Superior temporal gyrus (tissue), 1 donor: Measurements from ENCODE around the gene TSC1.
A peak's percentile ranks its signal among the peaks of the same experiment; 100 is the strongest.
"Not testable (repeated sequence)": the region's sequence is repeated elsewhere in the genome, so short reads cannot be mapped to it uniquely, and the experiment has no call there.

ENCODE experiments used
- DNase-seq: peaks from one replicate; pipeline ENCODE4 v3.0.0-alpha.2; 2016; ENCODE audit errors: extremely low spot score

Gene TSC1

DNA sequence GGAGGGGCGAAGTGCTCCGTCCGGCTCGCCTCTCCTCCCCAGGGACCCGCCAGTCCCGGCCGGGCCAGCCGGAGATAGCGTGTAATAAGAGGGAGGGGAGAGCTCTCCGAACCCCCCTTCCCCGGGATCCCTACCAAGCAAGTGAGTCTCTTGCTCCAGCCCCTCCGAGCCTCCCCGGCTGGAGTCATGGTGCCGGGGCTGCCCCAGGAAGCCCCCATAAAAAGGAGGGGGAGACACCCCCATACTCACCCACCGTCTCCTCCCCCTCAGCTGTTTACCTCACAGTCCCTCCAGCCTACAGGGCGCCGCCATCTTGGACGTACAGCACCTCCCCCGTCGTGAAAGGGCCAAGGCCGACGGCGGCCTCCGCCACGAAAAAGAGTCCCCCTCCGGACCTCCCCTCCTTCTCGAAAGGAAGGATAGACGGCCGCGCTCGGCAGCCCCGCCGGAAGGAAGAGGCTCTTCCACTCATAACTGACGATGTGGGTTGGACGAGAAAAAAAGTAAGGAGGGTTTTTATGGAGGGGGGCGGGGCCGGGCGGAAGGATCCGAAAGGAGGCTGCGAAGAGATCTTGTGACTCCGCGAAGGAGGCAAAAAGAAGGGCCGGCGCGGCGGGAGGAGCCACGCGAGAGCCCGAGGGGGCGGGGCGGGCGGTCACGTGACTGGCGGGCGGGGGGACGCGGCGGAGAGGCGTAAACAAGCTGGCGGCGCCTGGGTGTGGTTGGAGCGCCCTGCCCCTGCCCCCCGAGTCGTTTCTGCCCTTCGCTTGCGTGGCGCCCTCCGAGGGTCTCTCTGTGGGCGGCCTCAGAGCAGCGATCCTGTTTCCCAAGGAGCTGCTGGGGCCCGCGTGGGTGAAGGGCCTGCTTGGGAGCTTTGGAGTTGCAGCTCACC is at the start of gene TSC1:
Gene TSC1, minus strand, starts transcription at position 323 of the 892 bp plus-strand sequence. CDS start 15,744 bp downstream, outside the sequence.
- DNase-seq, result peak; percentile 84

DNA sequence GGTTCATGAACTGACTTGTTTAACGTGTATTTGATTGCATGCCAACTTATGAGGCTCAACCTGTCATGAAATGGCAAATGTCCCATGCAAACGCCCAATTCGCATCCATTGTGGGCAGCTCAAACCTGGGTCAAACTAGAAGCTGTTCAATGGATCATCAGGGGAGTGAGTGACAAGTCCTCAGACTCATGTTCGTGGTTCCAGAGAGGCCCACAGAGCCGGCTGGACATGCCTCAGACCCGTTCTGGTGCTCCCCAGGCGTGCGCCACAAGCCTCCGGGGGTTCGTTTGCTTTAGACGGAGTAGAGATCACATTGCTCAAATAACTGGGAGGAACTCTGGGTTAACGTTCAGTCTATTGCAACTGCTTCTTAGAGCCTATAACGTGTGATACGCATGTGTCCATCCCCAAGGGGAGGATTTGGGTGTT is 49.1 kb upstream of the TSC1 start:
- no peak for DNase-seq

DNA sequence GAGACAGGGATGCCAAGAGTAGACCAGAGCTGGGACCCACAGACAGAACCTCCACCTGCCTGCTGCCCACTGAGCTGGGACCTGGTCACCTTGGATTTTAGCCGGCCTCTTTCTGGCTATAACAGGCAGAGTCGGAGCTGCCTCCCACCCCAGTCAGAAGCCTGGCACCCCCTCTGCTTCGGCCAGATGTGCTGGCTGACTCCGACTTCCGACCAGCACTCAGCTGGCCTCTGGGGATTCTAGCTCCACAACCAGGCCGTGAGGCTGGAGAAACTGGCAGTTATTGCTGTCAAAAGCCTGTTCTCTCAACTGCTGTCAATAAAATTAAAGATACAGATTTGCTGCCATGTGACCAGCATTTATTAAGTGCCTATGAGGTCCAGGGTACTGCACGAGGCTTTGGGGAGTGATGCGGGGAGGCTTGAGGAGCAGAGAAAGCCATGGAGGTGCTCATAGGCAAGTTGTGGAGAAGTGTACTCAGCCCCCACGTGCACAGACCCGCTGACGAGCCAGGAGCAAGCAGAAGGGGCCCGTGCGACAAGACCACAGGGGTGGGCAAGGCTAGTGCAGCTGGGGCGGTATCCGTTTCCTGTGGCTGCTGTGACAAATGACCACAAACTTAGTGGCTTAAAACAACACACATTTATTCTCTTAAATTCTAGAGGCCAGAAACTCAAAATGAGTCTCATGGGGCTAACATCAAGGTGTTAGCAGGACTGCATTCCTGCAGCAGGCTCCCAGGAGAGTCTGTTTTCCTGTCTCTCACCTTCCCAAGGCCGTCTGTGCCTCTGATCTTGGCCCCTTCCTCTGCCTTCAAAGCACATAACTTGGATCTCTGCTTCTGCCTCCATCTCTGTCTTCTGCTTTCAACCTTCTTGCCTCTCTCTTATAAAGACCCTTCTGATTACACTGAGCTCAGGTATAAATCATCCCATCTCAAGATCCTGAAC is 47.2 kb upstream of the TSC1 start:
- no peak for DNase-seq

DNA sequence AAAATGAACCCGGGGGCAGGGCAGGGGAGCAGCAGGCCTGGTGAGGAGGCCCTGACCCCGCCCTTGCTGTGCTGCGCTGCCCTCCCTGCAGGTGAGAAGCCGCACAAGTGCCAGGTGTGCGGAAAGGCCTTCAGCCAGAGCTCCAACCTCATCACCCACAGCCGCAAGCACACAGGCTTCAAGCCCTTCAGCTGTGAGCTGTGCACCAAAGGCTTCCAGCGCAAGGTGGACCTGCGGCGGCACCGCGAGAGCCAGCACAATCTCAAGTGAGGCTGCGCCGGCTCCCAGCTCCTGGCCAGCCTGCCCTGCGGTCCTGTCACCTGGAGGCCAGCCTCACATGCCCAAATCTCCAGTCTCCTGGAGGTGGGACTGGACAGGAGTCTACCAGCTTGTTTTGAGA is 46.4 kb upstream of the TSC1 start:
- DNase-seq, result no peak

DNA sequence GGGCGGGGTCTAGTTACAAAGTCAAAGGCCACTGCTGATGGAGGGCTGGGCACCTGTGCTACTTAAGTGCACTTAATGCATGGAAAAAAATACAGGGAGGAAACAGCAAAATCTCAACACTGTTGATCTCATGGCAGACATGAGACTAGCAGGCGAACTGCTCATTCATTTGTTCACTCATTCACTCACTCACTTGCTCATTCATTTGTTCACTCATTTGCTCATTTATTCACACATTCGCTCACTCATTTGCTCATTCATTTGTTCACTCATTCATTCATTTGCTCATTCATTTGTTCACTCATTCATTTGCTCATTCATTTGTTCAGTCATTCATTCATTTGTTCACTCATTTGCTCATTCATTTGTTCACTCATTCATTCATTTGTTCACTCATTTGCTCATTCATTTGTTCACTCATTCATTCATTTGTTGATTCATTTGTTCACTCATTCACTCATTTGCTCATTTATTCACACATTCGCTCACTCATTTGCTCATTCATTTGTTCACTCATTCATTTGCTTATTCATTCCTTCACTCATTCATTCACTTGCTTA is 45.7 kb upstream of the TSC1 start:
- not testable (repeated sequence) for DNase-seq

DNA sequence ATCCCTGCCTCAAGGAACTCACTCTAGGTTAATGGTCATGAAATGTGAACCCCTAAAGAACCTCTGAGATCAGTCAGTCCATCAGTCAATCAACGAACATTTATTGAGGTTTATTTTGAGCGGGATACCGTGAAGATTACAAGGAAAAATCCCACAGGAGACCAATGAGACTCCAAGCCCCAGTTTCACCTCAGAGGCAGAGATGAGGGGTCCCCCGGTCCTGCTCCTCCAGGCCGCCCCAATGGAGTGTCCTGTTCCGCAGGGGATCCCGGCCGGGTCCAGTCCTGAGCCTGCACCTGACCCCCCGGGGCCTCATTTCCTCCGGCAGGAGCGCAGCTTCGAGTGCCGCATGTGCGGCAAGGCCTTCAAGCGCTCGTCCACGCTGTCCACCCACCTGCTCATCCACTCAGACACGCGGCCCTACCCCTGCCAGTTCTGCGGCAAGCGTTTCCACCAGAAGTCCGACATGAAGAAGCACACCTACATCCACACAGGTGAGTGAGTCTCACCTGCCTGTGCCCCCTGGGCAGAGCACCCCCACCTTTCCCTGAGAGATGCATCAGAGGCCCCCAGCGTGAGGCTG is 45.1 kb upstream of the TSC1 start:
- no peak for DNase-seq

DNA sequence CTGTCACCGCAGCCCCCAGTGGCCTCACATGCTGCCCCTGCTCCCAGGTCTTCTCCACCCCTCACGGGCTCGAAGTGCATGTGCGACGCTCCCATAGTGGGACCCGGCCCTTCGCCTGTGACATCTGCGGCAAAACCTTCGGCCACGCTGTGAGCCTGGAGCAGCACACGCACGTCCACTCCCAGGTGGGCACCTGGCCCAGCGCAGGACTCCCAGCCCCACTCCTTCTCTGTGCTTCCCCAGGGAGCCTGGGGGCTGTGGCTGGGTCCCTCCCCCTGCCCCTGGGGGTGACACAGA is 44.5 kb upstream of the TSC1 start:
- no peak for DNase-seq

DNA sequence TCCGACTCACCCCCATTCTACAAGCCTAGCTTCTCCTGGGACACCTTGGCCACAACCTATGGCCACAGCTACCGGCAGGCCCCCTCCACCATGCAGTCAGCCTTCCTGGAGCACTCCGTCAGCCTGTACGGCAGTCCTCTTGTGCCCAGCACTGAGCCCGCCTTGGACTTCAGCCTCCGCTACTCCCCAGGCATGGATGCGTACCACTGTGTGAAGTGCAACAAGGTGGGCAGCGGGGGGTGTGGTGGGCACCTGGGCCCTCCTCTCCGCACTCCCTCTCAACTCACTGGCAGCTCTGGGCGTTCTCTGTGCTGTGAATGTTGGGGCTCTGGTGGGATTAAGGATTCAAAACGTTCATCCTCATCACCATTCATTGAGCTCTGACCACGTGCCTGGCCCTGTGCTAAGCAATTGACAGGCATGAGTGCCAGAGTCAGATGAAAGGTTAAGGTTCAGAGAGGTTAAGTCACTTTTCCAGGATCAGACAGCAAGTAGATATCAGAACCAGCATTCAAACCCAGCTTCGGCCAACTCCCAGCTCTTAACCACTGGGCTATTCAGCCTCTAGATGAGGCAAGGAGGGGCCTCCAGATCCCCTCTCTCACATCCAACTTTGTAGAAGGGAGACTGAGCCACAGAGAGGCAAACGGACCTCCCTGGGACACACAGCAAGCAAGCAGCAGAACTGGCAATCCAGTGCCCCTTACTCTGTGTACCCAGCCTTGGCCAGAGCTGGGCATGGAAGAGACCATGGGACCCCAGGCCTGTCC is 44.0 kb upstream of the TSC1 start:
- DNase-seq, result no peak

DNA sequence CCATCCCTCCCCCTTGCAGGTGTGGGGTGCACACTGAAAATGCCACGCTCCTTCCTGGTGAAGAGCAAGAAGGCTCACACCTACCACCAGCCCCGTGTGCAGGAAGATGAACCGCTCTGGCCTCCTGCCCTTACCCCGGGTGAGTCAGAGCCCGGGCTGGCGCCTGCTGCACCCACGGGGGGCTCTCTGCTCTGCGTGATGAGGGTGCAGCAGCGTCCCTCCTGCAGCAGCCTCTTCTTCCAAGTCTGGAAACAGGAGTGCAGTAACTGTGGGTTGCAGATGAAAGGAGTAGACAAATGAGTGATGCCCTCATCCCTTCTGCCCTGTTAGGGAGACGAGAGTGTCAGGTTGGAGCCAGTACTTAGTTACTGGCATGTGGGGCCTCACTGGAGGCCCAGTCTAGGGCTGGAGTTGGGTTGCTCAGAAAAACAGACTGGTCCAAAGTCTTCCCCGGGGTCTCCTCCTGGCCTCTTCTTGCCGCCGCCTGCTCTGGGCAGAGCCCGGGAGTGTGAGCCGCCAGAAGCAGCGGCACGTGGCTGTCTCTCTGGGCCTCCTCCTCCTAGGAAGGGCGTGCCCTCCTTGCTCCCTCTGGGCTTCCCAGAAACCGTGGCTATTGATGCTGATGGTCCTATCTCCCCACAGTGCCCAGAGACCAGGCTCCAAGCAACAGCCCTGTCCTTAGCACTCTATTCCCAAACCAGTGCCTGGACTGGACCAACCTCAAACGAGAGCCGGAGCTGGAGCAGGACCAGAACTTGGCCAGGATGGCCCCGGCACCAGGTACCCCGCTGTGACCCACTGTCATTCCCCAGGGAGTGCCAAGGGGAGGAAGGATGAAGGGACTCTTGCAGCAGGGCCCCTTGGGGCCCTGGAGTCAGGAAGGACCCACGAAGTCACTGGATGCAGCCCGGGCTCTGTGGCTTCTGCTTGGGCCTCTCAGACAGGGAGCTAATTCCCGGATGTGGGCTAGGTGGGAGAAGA is 42.5 kb upstream of the TSC1 start:
- DNase-seq, result no peak

DNA sequence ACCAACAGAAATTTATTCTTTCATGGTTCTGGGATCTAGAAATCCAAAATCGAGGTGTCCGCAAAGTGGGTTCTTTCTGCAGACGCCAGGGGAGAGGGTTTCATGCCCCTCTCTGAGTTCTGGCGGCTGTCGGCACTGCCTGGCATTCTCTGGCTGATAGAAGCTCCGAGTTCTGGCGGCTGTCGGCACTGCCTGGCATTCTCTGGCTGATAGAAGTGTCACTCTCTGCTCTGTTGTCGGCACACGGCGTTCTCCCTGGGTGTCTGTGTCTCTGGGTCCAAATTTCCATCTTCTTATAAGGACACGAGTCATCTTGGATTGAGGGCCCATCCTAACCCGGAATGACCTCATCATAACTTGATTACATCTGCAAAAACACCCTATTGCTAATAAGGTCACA is 41.7 kb upstream of the TSC1 start:
- DNase-seq, result no peak

DNA sequence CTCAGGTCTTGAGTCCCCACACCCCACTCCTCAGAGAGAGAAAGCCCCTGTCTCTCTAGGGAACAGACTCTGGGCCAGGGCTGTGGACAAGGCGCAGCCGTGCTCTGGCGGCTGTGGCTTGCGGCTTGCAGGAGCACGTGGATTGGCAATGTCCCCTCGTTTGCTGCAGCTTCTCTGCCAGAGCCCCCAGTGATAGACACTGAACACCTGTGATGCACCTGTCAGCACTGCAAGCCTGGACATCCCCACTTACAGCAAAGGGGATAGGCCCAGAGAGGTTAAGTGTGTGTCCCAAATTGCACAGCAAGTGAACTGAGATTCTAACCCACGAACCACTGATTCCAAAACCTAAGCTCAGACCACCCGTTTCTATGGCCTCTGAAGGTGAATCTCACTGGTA is 41.1 kb upstream of the TSC1 start:
- no peak for DNase-seq

DNA sequence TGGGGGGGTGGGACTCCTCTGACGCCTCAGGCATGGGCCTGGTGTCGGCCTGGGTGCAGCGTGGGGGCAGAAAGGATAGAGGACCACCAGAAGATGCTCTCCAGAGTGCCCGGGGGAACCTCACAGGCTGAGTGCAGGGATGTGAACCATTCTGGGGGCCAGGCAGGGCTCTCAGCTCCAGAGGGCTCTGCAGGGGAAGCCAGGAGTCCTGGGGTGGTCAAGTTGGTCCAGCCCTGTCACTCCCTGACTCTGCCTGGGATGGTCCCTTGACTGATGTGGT is 40.6 kb upstream of the TSC1 start:
- DNase-seq, result no peak

DNA sequence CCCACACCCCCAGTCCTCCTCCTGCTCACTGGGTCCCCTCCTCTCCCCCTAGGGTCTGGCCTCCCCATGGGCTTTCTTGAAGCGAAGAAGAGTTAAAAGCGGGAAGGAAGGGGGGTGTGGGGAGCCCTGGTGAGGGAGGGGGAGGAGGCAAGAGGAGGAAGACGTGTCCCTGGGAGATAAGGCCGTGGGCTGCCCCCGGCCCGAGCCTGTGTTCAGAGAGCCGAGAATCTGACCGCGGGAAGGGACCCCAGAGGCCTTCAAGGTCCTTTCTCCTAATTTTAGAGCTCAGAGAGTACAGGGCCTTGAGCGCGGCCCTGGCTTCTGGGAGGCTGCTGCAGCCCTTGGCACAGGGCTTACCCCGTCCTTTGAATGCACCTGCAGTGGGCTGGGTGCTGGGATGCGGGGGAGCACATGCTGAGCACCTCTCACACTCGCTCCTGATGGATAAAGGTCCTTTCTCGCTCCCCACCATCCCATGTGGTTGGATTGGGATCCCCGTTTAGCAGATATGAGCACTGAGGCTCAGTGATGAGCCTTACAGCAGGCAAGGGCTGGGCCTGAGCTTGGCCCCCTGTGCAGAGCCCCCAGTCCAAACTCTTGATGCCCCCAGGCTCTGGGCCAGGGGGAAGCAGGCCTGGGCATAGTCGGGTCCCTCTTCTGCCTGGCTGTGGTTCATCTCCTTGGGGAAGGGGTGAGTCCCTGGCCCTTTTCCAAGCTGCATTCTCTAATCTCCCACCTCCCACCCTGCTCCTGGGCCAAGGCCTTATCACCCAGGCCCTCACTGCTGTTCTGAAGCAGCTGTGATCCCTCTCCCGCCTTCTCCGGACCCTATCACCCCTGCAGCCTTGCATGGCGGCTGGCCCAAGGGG is 40.0 kb upstream of the TSC1 start:
- DNase-seq, result no peak

DNA sequence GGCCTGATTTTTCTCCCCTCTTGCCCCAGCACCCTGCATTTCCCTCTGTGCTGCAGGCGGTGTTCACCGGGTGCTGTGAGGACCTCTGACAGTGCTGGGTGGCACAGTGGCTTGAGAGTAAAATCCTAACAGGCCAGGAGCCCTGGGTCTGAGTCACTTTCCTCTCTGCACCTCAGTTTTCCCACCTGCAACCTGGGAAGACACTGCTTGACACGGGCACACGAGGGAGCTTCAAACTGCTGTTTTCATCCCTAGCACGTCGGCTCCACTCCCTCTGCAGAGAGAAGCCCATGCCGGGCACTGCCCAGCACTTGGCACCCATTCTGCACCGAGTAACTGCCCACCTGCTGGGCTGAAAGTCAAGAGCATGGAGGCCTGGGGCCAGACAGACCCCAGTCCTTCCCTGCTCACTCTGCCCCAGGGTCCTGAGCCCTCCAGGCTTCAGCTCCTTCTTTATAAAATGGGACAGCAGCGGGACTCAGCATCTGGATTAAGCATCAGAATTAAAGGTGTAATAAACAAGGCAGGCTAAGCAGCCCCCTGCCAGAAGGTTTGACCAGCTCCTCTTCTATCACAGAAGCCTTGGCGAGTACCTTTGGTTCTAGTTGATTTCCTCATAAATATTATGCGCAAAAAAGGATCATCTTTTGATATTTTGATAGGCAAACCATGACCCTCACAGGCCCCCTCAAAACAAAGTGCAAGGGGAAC is 39.2 kb upstream of the TSC1 start:
- DNase-seq, result no peak

DNA sequence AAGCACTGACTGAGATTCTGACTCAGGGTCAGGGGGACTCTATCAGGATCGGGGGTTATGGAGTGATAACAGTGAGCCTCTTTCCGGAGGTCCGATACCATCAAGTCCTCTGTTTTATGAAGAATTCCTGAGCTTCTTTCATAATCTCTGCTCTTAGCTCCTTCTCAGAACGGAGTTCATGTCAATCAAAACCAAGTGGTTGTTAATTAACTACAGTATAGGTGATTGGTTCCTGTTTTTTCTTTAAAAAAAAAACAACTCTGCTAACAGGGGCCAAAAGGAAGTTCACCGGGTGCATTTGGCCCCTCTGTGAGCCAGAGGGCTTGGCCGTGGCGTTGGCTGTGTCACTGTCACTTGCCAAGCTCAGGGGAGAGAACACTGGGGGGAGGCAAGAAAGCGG is 38.0 kb upstream of the TSC1 start:
- DNase-seq, result no peak

DNA sequence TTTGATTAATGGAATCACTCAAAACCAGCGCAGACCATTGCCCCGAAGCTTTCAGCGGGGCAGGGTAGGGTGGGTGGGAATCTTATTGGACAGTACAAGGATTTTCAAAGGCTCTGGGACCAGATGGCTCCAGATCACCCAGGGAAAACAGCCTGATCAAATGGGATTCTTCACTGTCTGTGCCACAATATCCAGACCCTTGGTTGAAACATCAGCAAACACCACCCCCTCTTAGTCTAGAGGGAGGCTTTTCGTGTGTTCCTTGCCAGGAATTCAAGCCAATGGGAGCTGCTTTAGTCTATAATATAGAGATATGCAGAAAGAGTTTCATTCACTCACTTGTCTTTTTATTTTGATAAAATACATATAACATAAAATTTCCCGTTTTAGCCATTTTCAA is 35.7 kb upstream of the TSC1 start:
- DNase-seq, result no peak

DNA sequence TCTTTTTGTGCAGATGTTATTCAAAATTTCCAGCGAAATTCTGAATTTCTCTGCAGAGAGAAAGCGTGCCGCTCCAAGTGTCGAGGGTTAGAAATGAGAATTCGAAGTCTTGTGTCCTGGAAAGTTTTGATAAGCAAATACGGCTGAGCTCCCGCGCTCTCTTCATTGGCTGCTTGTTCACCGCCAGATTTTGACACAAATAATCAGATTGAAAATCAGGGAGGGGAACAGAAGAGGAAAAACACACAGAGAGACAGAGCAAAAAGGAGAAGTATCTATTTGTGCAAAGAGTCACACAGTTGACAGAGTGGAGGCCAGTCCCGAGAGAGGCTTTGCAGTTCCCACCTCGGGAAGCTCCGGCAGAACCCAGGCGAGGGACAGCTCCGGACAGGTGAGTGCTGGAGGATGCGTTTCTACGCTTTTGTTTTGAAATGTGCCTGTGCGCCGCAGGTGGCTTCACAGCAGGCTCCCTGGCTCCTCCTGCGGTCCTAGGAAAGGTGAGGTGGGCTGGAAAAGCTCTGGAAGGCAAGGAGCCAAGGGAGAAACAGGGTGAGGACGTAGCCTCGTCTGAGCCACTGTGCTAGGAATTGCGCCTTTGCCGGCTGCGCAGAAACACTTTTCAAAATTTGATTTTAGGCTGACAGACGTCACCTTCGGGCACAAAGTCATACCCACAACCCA is 34.2 kb upstream of the TSC1 start, which contains the start of gene GFI1B:
Gene GFI1B, plus strand, starts transcription at position 244 of the 681 bp plus-strand sequence. CDS start 7,985 bp downstream, outside the sequence.
- no peak for DNase-seq

DNA sequence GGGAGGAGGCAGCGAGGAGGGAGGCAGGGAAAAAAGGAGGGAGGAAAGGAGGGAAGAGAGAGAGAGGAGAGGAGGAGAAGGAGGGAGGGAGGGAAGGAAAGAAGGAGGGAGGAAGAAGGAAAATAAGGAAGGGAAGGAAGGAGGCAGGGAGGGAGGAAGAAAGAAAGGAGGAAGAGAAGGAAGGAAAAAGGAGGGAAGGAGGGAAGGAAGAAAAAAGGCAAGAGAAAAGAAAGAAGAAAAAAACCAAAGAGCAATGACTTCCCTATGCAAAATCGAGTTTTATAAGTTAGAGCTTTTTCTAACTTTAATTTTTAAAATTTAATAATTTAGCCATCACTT is 33.7 kb upstream of the TSC1 start:
- DNase-seq, result no peak
